CD4-positive, alpha-beta T cell (primary cell): ENCODE results near the gene PLA2G15. TPM values are rescaled to one million over a fixed set of nuclear protein-coding genes. Genes with fewer than 3 reads are reported as not detected.
A peak's percentile ranks its signal among the peaks of the same experiment; 100 is the strongest.

Experiments
- ATAC-seq: fragments of 200-7000 bp; cut with Tn5 transposase; one replicate; pipeline ENCODE4 v1.10.0; 2022; ENCODE audit warnings: mild to moderate bottlenecking; ENCODE audit not compliant: poor library complexity
- CTCF ChIA-PET: fragments of 350-600 bp; sonication (Branson Sonifier 250); formaldehyde crosslinking; loops from one replicate; lab custom pipeline; 2021; ENCODE audit warnings: antibody characterized with exemption, inconsistent platforms; lab: Charles Lee
- POLR2A ChIA-PET: fragments of 350-600 bp; sonication (Branson Sonifier 250); formaldehyde crosslinking; loops from one replicate; lab custom pipeline; 2021; ENCODE audit warnings: antibody characterized with exemption, inconsistent platforms; lab: Charles Lee
- DNase-seq, 14 experiments: peaks; one replicate each; pipeline ENCODE4 v3.0.0-alpha.2; 2013 to 2020; ENCODE audit warnings: mixed read lengths in 2 of 14
- H3K27ac ChIP-seq, 2 donors: one replicate each; pipeline versions ENCODE4 v1.5.1 to v1.7.0; 2013; ENCODE audit warnings: low read length in 2 of 2, low read depth in 1 of 2, mild to moderate bottlenecking in 1 of 2
- H3K27me3 ChIP-seq, 2 experiments: 1 replicate in 1 of 2; 2 replicates in 1 of 2; pipeline versions ENCODE4 v1.6.1 to v1.7.0; 2013; ENCODE audit warnings: low read length in 2 of 2, control low read depth in 1 of 2, mild to moderate bottlenecking in 1 of 2, moderate library complexity in 1 of 2; ENCODE audit not compliant: insufficient read depth in 2 of 2, control insufficient read depth in 1 of 2
- H3K36me3 ChIP-seq: one replicate; pipeline ENCODE4 v1.6.1; 2013; ENCODE audit warnings: low read length, control low read depth; ENCODE audit not compliant: insufficient read depth
- H3K4me1 ChIP-seq: one replicate; pipeline ENCODE4 v1.6.1; 2013; ENCODE audit warnings: low read length, control low read depth; ENCODE audit not compliant: insufficient read depth
- H3K4me3 ChIP-seq: one replicate; pipeline ENCODE4 v1.5.1; 2013; ENCODE audit warnings: mild to moderate bottlenecking, low read length, moderate library complexity
- H3K9me3 ChIP-seq, 2 experiments: 1 replicate in 1 of 2; 2 replicates in 1 of 2; pipeline versions ENCODE4 v1.6.1 to v1.7.0; 2013; ENCODE audit warnings: low read length in 2 of 2, mild to moderate bottlenecking in 2 of 2, control low read depth in 1 of 2, moderate library complexity in 1 of 2; ENCODE audit not compliant: control insufficient read depth in 1 of 2, insufficient read depth in 1 of 2
- H3K27ac Mint-ChIP-seq: one replicate; pipeline ENCODE4 v1.8.0; 2020; ENCODE audit warnings: mixed read lengths
- H3K27me3 Mint-ChIP-seq: one replicate; pipeline ENCODE4 v1.8.0; 2021; ENCODE audit warnings: mixed read lengths
- H3K36me3 Mint-ChIP-seq: one replicate; pipeline ENCODE4 v1.8.0; 2021; ENCODE audit warnings: low read depth, mixed read lengths
- H3K4me1 Mint-ChIP-seq: one replicate; pipeline ENCODE4 v1.8.0; 2021; ENCODE audit warnings: low read depth, mixed read lengths
- H3K4me3 Mint-ChIP-seq: one replicate; pipeline ENCODE4 v1.8.0; 2020; ENCODE audit warnings: mild to moderate bottlenecking, mixed read lengths
- H3K9me3 Mint-ChIP-seq: one replicate; pipeline ENCODE4 v1.8.0; 2020; ENCODE audit warnings: mixed read lengths
- CTCF ChIP-seq: fragments of 200-600 bp; IDR thresholded peaks from one replicate; pipeline ENCODE4 v1.8.0; 2022; ENCODE audit warnings: antibody characterized with exemption, mild to moderate bottlenecking
- intact Hi-C, 2 experiments: fragments of 100-400 bp; cut with DNase I in 1 of 2; cut with micrococcal nuclease in 1 of 2; formaldehyde crosslinking; loops; one replicate each; pipeline versions ENCODE4 v1.15.1 to v1.9.0; 2023 to 2025; cut with DNase I, micrococcal nuclease
- total RNA-seq, 174 experiments: library from RNA in 2 of 174; stranded (reverse) in 2 of 174; gene quantifications; one replicate each; pipeline ENCODE4 v1.2.3 and lab custom pipeline; 2021 to 2026

PLA2G15 gene
- total RNA-seq, 2 experiments from 2014 or later: 4.3 to 4.7 TPM

- intact Hi-C loops: loop anchor here (1.0 to 5.0 kb wide), 7 partner anchors 12 to 253 kb away; partner anchors contain the start of genes PRMT7 (in 1 of the 2) and SLC7A6OS (in 1 of the 2)
- H3K36me3 ChIP-seq: peaks cover 24% of the 10 kb centered on the region
- no peaks in the 10 kb centered on the region for H3K9me3 Mint-ChIP-seq
- H3K27ac Mint-ChIP-seq: peak within 1 kb of the TSS; percentile 94
- peak within 1 kb of the TSS; percentile 74 for H3K4me3 ChIP-seq
- ATAC-seq (peak; percentile 69), DNase-seq (peak; percentile 59 to 94 (median 76))
- H3K36me3 Mint-ChIP-seq: peaks cover 46% of the 10 kb centered on the region
- H3K4me3 Mint-ChIP-seq: peak within 1 kb of the TSS; percentile 98
- POLR2A ChIA-PET: interaction anchor here (0.6 to 5.1 kb wide), 19 partner anchors 8 to 185 kb away, joined by 3 to 151 read pairs (median 6); partner anchors contain the start of genes ESRP2, NFATC3, PLA2G15 and PRMT7
- CTCF ChIA-PET: interaction anchor here (0.6 to 5.8 kb wide), 15 partner anchors 10 to 246 kb away, joined by 3 to 278 read pairs (median 4); partner anchors contain the start of genes PLA2G15, PRMT7 and SLC7A6OS
- no peaks in the 10 kb centered on the region for H3K9me3 ChIP-seq
- H3K4me1 ChIP-seq: peaks cover 62% of the 10 kb centered on the region
- peak; percentile 63 for TF ChIP-seq CTCF
- no peaks in the 10 kb centered on the region for H3K27me3 ChIP-seq
- H3K27ac ChIP-seq: peak within 1 kb of the TSS; percentile 96 to 99
- H3K27me3 Mint-ChIP-seq: no peaks in the 10 kb centered on the region
- H3K4me1 Mint-ChIP-seq: peaks cover 62% of the 10 kb centered on the region
These were observed 19.2 kb downstream of the PLA2G15 start, which contains the start of gene SLC7A6 for GRCh38 chr16:68264128-68265077. TSS of gene SLC7A6 (plus strand) at chr16:68264526. CDS start at chr16:68274727, 10,201 bp downstream.

- no peaks in the 10 kb centered on the region for H3K9me3 ChIP-seq
- POLR2A ChIA-PET: interaction anchor here (0.6 to 5.1 kb wide), 4 partner anchors 10 to 70 kb away, joined by 3 to 151 read pairs (median 60); partner anchors contain the start of genes PRMT7 and SLC7A6OS
- Mint-ChIP-seq H3K27me3 (no peaks in the 10 kb centered on the region), H3K4me3 (peak overlapping the region; percentile 93), H3K36me3 (peaks cover 51% of the 10 kb centered on the region), H3K4me1 (peaks cover 71% of the 10 kb centered on the region), H3K27ac (peak overlapping the region; percentile 94), H3K9me3 (no peaks in the 10 kb centered on the region)
- DNase-seq (peak in 10 of 14 experiments; percentile 17 to 85 (median 56)), ATAC-seq (peak; percentile 28)
- no peak for TF ChIP-seq CTCF
- CTCF ChIA-PET: interaction anchor here (5.3 to 5.8 kb wide), 2 partner anchors 25 to 61 kb away, joined by 148 to 278 read pairs; no protein-coding TSS in a partner anchor
- peaks cover 22% of the 10 kb centered on the region for H3K36me3 ChIP-seq
- H3K4me1 ChIP-seq: peaks cover 71% of the 10 kb centered on the region
- peak overlapping the region; percentile 93 to 99 for H3K27ac ChIP-seq
- intact Hi-C loops: loop anchor here (1.0 to 2.0 kb wide), 4 partner anchors 11 to 23 kb away; no protein-coding TSS in a partner anchor
- H3K27me3 ChIP-seq: no peaks in the 10 kb centered on the region
- peak overlapping the region; percentile 74 for H3K4me3 ChIP-seq
These were observed 20.1 kb downstream of the PLA2G15 start for GRCh38 chr16:68265078-68265920.
